GM11168 (cell line): ENCODE results near the gene EZR.

Source experiments
- in situ Hi-C: fragments of 300-500 bp; cut with MboI; formaldehyde crosslinking; loops from one replicate; pipeline ENCODE4 v1.12.0; 2022; ENCODE audit warnings: low sequenced_read_pairs; ENCODE audit not compliant: unreplicated experiment

The EZR gene

GRCh38 chr6:158766621-158767455, 52.3 kb downstream of the EZR start:
- in situ Hi-C loops, result loop anchor here (10.0 kb wide), 1 partner anchor 1412 kb away; no protein-coding TSS in a partner anchor

GRCh38 chr6:158765499-158766068, 53.6 kb downstream of the EZR start:
- in situ Hi-C loops, result loop anchor here (10.0 kb wide), 1 partner anchor 1411 kb away; no protein-coding TSS in a partner anchor

DNA sequence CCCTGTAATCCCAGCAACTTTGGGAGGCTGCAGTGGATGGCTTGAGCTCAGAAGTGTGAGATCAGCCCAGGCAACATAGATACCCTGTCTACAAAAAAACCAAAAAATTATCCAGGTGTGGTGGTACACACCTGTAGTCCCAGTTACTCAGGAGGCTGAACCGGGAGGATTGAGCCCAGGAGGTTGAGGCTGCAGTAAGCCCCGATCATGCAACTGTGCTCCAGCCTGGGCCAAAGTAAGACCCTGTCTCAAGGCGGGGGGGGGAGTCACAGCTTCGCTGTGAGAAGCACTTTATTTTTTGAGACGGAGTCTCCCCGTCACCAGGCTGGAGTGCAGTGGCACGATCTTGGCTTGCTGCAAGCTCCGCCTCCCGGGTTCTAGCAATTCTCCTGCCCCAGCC, 54.2 kb downstream of the EZR start:
- in situ Hi-C loops, result loop anchor here (10.0 kb wide), 1 partner anchor 1410 kb away; no protein-coding TSS in a partner anchor

DNA sequence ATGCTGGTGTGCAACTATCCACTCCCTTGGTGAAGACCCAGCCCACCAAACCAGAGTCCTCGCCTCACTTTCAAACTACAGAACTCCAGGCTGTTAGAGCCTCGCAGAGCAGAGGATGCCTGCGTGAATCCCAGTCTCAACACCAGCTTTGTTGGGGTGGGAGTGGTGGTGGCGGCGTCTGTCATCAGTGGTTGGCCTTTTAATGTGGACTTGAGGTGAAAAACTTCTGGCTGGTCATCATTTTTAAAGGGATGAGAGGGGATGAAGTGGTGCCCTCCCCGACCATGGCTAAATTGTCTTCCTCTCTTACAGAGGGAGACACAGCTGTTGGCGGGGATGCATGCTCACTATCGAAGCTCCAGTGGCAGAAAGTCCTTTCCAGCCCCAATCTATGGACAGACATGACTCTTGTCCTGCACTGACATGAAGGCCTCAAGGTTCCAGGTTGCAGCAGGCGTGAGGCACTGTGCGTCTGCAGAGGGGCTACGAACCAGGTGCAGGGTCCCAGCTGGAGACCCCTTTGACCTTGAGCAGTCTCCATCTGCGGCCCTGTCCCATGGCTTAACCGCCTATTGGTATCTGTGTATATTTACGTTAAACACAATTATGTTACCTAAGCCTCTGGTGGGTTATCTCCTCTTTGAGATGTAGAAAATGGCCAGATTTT, 54.9 kb downstream of the EZR start:
- in situ Hi-C loops, result loop anchor here (10.0 kb wide), 1 partner anchor 1410 kb away; no protein-coding TSS in a partner anchor

- in situ Hi-C loops, result loop anchor here (10.0 kb wide), 1 partner anchor 1409 kb away; no protein-coding TSS in a partner anchor
These were observed 55.6 kb downstream of the EZR start for GRCh38 chr6:158763434-158764182.

DNA sequence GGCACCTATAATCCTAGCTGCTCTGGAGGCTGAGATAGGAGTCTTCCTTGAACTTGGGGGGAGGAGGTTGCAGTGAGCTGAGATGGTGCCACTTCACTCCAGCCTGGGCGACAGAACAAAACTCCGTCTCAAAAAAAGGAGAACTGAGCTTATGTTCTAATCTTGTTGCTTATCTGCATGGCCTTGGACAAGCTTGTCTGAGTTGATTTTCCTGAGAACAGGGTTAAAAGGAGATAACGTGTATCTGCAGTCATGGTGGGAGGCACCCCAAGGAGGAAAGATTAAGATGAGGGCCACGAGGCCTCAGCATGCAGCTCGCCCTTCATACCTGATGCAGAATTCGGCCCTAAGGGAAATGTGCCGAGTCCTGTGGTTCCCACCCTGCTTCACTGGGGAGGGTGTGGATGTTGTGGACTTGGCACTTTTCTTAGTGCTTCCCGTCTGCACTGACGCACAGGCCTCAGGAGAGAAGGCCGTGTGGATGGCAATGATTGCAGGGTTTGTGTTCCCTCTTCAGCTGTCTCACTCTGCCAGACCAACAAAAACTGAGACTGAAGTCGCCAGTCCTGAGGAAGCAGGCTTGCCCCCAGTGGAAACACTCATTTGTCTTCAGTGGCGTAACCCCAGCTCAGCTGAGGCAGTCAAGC, 56.3 kb downstream of the EZR start:
- in situ Hi-C loops, result loop anchor here (10.0 kb wide), 1 partner anchor 1408 kb away; no protein-coding TSS in a partner anchor

DNA sequence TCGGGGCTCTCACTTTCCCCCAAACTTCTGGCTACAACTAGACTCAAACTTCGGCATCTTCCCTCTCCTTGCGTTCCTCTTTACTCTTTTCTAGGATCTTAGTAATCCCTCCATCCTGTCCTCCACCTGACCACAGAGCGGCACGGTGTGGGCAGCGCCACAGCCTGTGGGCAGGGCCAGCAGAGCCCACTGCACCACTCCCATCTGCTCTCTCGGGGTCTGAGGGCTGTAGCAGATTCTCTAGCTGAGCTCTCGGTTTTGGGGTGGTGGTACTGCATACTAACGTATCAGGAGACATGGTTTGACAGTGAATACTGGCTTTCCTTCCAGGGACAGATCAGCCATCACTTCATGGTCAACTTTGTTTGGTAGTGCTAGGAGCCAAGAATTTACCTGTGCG, 57.4 kb downstream of the EZR start:
- in situ Hi-C loops, result loop anchor here (10.0 kb wide), 1 partner anchor 1407 kb away; no protein-coding TSS in a partner anchor

DNA sequence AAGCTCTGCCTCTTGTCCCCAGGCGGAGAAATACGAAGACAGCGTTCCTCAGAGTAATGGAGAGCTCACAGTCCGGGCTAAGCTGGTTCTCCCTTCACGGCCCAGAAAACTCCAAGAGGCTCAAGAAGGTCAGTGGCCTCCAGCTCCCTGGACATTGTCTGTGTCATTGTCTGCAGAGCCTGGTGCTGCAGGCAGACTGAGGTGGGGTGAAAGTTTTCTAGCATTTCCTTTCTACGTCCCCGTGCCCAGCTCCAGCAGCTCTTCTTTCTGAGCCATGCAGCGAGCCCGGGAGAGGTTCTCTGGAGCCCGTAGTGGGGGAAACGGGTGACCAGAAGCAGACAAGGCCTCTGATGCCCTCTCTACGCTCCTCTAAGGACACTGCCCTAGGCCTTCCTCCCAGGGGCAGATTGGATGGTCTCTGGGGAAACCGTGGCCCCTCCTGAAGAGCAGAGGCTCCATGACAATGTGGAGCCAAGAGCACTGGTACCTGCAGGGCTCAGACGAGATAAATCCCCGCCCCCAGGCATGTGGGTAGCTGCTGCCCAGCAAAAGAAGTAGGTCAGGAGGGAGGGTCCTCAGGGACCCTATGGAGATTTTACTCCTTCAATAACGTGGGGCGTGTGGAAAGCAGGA, 58.4 kb downstream of the EZR start:
- in situ Hi-C loops, result loop anchor here (10.0 kb wide), 1 partner anchor 1406 kb away; no protein-coding TSS in a partner anchor

- in situ Hi-C loops, result loop anchor here (10.0 kb wide), 1 partner anchor 1405 kb away; no protein-coding TSS in a partner anchor
These were observed 59.1 kb downstream of the EZR start for GRCh38 chr6:158759966-158760617.

DNA sequence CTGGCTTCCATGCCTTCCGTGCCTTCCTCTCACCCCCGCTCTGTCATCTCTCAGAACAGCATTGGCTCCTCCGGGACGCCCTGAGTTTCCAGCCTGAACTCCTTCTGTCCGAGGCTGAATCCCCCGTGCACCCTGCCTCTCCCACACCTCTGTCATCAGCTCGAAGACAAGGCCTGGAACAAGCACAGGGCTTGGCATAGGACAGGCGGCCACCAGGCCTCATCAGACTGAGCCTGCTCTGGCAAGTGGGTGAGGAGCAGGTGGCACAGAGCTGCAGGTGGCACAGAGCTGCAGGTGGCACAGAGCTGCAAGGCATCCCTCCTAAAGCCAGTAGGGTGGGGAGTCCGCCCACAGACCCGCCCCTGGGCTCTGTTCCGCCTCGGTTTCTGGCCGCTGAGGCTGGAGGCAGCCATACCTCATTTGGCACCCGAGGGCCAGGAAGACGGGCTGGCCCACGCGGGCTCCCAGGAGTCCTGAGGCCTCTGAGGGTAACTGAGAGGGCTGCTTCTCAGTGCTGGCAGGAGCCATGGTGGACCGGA, 60.2 kb downstream of the EZR start:
- in situ Hi-C loops, result no loop called here

DNA sequence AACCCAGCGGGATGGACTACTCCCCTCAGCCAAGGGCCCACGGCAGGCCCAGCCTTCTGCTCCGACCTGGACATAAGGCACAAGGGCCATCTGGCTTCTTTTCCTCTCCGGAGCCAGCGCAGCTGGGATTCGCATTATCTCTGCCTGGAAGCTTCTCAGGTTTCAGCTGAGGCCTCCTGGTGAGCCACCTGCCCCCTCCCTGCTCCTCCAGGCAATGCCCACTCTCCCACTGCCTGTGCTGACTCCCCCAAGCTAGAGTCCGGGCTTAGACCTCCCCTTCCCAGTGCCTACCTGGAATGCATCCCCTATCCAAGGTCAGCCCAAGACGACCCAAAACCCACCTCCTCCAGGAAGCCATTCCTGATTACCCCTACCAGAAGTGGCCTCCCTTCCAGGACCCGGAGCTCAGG, 60.7 kb downstream of the EZR start:
- in situ Hi-C loops, result no loop called here

DNA sequence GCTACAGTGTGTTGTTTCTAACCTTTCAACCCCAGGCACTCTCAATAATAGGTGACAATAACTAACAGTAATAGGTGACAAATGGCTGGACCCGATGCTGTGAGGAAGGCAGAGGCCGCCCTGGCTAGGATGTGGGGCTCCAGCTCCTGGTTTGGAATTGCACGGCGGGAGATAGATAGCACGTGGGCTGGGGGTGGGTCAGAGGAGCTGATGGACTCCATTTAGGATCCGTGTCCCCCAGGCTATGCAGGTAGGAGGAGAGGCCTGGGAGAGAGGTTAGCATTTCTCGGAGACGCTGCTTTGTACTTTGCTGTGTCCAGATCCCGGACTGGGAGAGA, 61.4 kb downstream of the EZR start:
- in situ Hi-C loops, result no loop called here

DNA sequence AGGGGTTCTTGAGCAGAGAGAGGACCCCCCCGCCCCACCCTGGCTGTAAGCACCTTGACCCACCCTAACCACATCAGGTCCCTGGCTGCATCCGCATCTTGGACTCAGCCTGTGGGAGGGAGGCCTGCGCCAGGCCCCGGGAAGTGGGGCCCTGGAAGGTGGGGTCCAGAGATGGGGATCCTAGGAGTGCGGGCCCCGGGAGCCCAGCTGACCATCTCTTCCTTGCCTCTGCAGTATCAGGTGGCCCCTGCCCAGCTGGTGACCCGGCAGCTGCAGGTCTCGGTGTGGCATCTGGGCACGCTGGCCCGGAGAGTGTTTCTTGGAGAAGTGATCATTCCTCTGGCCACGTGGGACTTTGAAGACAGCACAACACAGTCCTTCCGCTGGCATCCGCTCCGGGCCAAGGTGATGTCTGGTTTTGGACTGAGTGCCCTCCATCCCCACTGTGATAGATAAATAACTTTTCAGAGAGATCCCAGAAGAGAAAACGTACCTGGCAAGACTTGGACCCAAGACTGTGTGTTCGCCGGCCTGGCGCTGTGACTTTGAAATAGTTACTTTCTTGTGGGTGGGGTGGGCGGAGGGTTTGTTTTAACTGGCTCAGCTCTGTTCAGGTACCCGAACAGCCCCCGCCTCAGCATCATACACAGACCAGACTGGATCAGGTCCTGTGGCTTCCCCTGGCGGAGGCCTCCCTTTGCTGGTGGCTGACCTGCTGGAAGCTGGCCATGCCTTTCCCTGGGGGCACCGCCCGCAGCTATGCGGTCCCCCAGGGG, 62.0 kb downstream of the EZR start:
- in situ Hi-C loops, result no loop called here

DNA sequence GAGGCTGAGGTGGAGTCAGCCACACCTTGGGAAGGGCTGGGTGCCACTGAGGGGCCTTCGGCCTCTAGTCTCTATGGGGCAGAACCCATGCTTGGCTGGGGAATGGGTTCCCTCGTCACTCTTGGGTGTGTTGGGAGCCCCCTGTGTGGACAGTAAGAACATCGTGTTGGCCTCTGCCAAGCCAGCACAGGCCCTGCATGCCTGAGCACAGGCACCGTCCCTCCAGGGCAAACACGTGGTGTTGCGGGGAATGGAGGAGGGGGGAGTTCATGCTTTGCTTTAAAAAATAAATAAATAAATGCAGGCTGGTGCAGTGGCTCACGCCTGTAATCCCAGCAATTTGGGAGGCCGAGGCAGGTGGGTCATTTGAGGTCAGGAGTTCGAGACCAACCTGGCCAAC, 63.0 kb downstream of the EZR start:
- in situ Hi-C loops, result no loop called here

DNA sequence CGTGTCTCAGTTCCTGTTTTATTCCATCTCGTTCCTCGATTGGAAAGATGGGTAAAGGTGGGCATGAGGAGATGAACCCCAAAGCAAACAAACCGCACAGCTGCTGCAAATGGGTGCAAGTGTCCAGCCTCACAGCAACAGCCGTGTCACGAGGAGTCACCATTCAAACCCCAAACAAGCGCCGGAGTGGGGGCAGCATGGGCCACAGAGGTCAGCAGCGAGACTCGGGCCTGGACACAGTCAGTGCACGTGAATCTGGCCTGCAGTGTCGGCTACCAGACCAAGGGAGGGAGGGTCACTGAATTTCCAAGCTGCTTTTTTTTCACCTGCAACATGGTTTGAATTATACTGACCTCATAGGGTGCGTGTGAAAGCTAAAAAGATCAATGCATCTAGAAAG, 63.5 kb downstream of the EZR start:
- in situ Hi-C loops, result no loop called here

- in situ Hi-C loops, result no loop called here
These were observed 64.4 kb downstream of the EZR start for GRCh38 chr6:158754738-158755137.

GRCh38 chr6:158753811-158754210, 65.4 kb downstream of the EZR start:
- in situ Hi-C loops, result no loop called here

GRCh38 chr6:158752613-158753012, 66.6 kb downstream of the EZR start:
- in situ Hi-C loops, result no loop called here
